K562 (cell line): ENCODE results near the gene C10orf90. TPM values are rescaled to one million over a fixed set of nuclear protein-coding genes. Genes with fewer than 3 reads are reported as not detected.

Experiments
- ATAC-seq: fragments of 200-7000 bp; cut with Tn5 transposase; 3 replicates; pipeline ENCODE4 v1.9.1; 2020; ENCODE audit warnings: moderate library complexity
- BruUV-seq: library from RNA; stranded (reverse); fragments of 400-500 nt; replicated peaks from 2 replicates; lab custom pipeline; 2021; lab: Mats Ljungman, UMichigan
- CTCF ChIA-PET: fragments of 300-600 bp; formaldehyde crosslinking; extraction: SDS; loops from one replicate; lab custom pipeline; 2021; ENCODE audit warnings: low intra/inter-chr PET ratio; lab: Yijun Ruan, JAX
- POLR2A ChIA-PET: fragments of 300-600, 350-650 bp; sonication (Branson Sonifier 250); formaldehyde crosslinking; extraction: SDS; loops from one replicate; lab custom pipeline; 2021; ENCODE audit warnings: antibody characterized with exemption, inconsistent platforms; lab: Yijun Ruan, JAX
- DNase-seq, 4 experiments: peaks; one replicate each; pipeline versions ENCODE4 v3.0.0 to v3.0.0-alpha.2; 2011 to 2018; ENCODE audit warnings: low spot score in 3 of 4, mixed read lengths in 3 of 4; ENCODE audit errors: extremely low read depth in 1 of 4
- FAIRE-seq: peaks from 2 replicates; lab custom pipeline; 2011; peaks lifted over from hg19 to GRCh38; lab: Jason Lieb, UNC
- H2AFZ ChIP-seq: 2 replicates; pipeline ENCODE4 v1.6.0; 2011; ENCODE audit warnings: low read depth, low read length, control low read depth, inconsistent platforms
- H3K27ac ChIP-seq: fragments of 200-600 bp; 3 replicates; pipeline ENCODE4 v1.8.0; 2011; ENCODE audit warnings: low read depth, mild to moderate bottlenecking, control low read depth, inconsistent platforms, low read length, moderate library complexity, mixed read lengths; ENCODE audit errors: extremely low read depth
- H3K27me3 ChIP-seq, 2 experiments: fragments of 300-600 bp in 1 of 2; 2 replicates in 1 of 2; 3 replicates in 1 of 2; pipeline versions ENCODE4 v1.6.0 to v1.8.0; 2011; ENCODE audit warnings: inconsistent platforms in 2 of 2, low read length in 2 of 2, mild to moderate bottlenecking in 1 of 2, mixed read lengths in 1 of 2, moderate library complexity in 1 of 2; ENCODE audit not compliant: control insufficient read depth in 2 of 2, insufficient read depth in 2 of 2
- H3K36me3 ChIP-seq: fragments of 300-600 bp; 3 replicates; pipeline ENCODE4 v1.8.0; 2011; ENCODE audit warnings: mild to moderate bottlenecking, low read length, inconsistent platforms; ENCODE audit not compliant: control insufficient read depth, insufficient read depth
- H3K4me1 ChIP-seq, 2 experiments: fragments of 200-600 bp in 1 of 2; replicated peaks in 1 of 2; 2 replicates in 1 of 2; 3 replicates in 1 of 2; pipeline versions ENCODE4 v1.5.1 to v1.8.0; 2011; ENCODE audit warnings: inconsistent platforms in 2 of 2, low read length in 2 of 2, mild to moderate bottlenecking in 1 of 2, mixed read lengths in 1 of 2, moderate library complexity in 1 of 2; ENCODE audit not compliant: control insufficient read depth in 2 of 2, insufficient read depth in 2 of 2
- H3K4me2 ChIP-seq: 2 replicates; pipeline ENCODE4 v1.6.1; 2011; ENCODE audit warnings: low read length, control low read depth, inconsistent platforms, mixed read lengths; ENCODE audit not compliant: insufficient read depth
- H3K4me3 ChIP-seq: fragments of 200-600 bp; sonication (generic), shearing (Covaris generic); 2 replicates; pipeline ENCODE4 v1.5.1; 2016; ENCODE audit warnings: control low read depth, inconsistent platforms
- H3K79me2 ChIP-seq: fragments of 200-600 bp; 3 replicates; pipeline ENCODE4 v1.8.0; 2011; ENCODE audit warnings: low read length, inconsistent platforms; ENCODE audit not compliant: control insufficient read depth, insufficient read depth
- H3K9ac ChIP-seq, 2 experiments: 2 replicates each; pipeline versions ENCODE4 v1.6.0 to v1.6.1; 2011; ENCODE audit warnings: low read depth in 2 of 2, low read length in 2 of 2, control low read depth in 1 of 2, inconsistent platforms in 1 of 2, mild to moderate bottlenecking in 1 of 2, mixed read lengths in 1 of 2; ENCODE audit not compliant: insufficient read depth in 1 of 2
- H3K9me1 ChIP-seq: one replicate; pipeline ENCODE4 v1.6.0; 2011; ENCODE audit warnings: inconsistent platforms, mild to moderate bottlenecking, low read length, moderate library complexity; ENCODE audit not compliant: control insufficient read depth, insufficient read depth
- H3K9me3 ChIP-seq: replicated peaks from 2 replicates; pipeline ENCODE4 v1.5.1; 2011; ENCODE audit warnings: low read depth, low read length, inconsistent platforms; ENCODE audit not compliant: control insufficient read depth, insufficient read depth
- H4K20me1 ChIP-seq: replicated peaks from 2 replicates; pipeline ENCODE4 v1.6.1; 2011; ENCODE audit warnings: low read length, inconsistent platforms, mixed read lengths; ENCODE audit not compliant: control insufficient read depth, insufficient read depth
- CSDE1 ChIP-seq, 2 experiments: fragments of 450-650 bp; IDR thresholded peaks; 2 replicates each; pipeline ENCODE4 v1.6.1; 2016; ENCODE audit warnings: mild to moderate bottlenecking in 1 of 2
- ILK ChIP-seq: fragments of 450-650 bp; IDR thresholded peaks from 2 replicates; pipeline ENCODE4 v1.6.1; 2016; ENCODE audit warnings: missing genetic modification characterization, low read depth, mild to moderate bottlenecking, missing compliant biosample characterization, moderate library complexity, borderline replicate concordance
- MCM5 ChIP-seq: fragments of 450-650 bp; IDR thresholded peaks from 2 replicates; pipeline ENCODE4 v1.6.1; 2016; ENCODE audit warnings: low read depth
- PREB ChIP-seq: sonication (generic); formaldehyde crosslinking; IDR thresholded peaks from 2 replicates; pipeline ENCODE4 v1.8.1; 2023; ENCODE audit warnings: mild to moderate bottlenecking, missing genetic modification reagents
- SMAD1 ChIP-seq: fragments of 150-350 bp; IDR thresholded peaks from 2 replicates; pipeline ENCODE4 v1.6.1; 2014; ENCODE audit warnings: low read length, low read depth; ENCODE audit not compliant: partially characterized antibody
- THAP7 ChIP-seq: fragments of 250-450 bp; sonication (Bioruptor Pico); IDR thresholded peaks from 2 replicates; pipeline ENCODE4 v1.5.0; 2021
- ZNF143 ChIP-seq: sonication (generic); formaldehyde crosslinking; IDR thresholded peaks from 2 replicates; pipeline ENCODE4 v1.9.0; 2022; ENCODE audit warnings: mild to moderate bottlenecking, missing genetic modification reagents
- WGBS: fragments of 100-300 bp; shearing (Covaris generic); methylation state at CpG from one replicate; pipeline ENCODE4 v1.1.6; 2016; ENCODE audit warnings: low coverage, mixed read lengths; ENCODE audit not compliant: insufficient coverage; ENCODE audit errors: missing lambda C conversion rate; 5-methylcytosine and 5-hydroxymethylcytosine counted together
- in situ Hi-C: fragments of 300-500 bp; cut with MboI; formaldehyde crosslinking; loops from 4 replicates; pipeline ENCODE4 v1.15.0; 2018; ENCODE audit warnings: inconsistent platforms, mixed read lengths
- intact Hi-C: fragments of 100-400 bp; cut with micrococcal nuclease; formaldehyde crosslinking; loops from 2 replicates; pipeline ENCODE4 v1.14.2; 2022
- polyA plus RNA-seq, 8 experiments: library from polyadenylated mRNA; depleted of rRNA in 4 of 8; stranded (reverse) in 5 of 8; unstranded in 3 of 8; fragments of >200 nt; fragmentation: Nextera tagmentation in 2 of 8; fragmentation: Illumina TruSeq in 1 of 8; extraction: Ambion mirVana in 2 of 8; extraction: Trizol in 1 of 8; gene quantifications; 2 replicates each; pipeline versions ENCODE4 v1.2.1 to v1.2.3, GENCODE V29; 2011 to 2014; ENCODE audit warnings: inconsistent platforms in 1 of 8, missing spikeins in 1 of 8
- total RNA-seq, 7 experiments: library from RNA; depleted of rRNA in 6 of 7; stranded (reverse); fragments of >200 nt in 6 of 7; fragmentation: Illumina TruSeq in 2 of 7; extraction: Trizol in 2 of 7; gene quantifications; 2 replicates each; pipeline versions ENCODE4 v1.2.1 to v1.2.3, GENCODE V29; 2011 to 2021; ENCODE audit warnings: low replicate concordance in 1 of 7

Gene C10orf90
- total and polyA plus RNA-seq, 9 of the 15 experiments (the other 6 are each of a cell fraction or from before 2014, with no cell fraction given) = not detected

GRCh38 chr10:126586878-126587277 lies 83.6 kb downstream of the C10orf90 start:
- no peak for ATAC-seq
- Histone ChIP-seq H3K36me3 (no peaks in the 10 kb centered on the region), H3K9ac (no peak overlapping the region)
- BruUV-seq = no TSS peak
- TF ChIP-seq MCM5 = no peak
- TF ChIP-seq CSDE1 (IDR thresholded peaks at IDR 0.05) = no peak
- TF ChIP-seq ZNF143 (CRISPR knock-in tag) = no peak
- no peak for TF ChIP-seq PREB (CRISPR knock-in tag)
- TF ChIP-seq THAP7 = no peak
- TF ChIP-seq ILK (tag) = no peak
- TF ChIP-seq SMAD1 = no peak
- TF ChIP-seq, all 486 proteins: peak for 0
- Histone ChIP-seq H3K4me1 (no peaks in the 10 kb centered on the region), H2AFZ (no peak overlapping the region), H3K4me3 (no peak overlapping the region), H3K4me2 (no peak overlapping the region), H3K9me1 (no peaks in the 10 kb centered on the region), H3K27me3 (no peaks in the 10 kb centered on the region), H3K27ac (no peak overlapping the region), H3K9me3 (no peaks in the 10 kb centered on the region), H4K20me1 (no peaks in the 10 kb centered on the region), H3K79me2 (no peaks in the 10 kb centered on the region)
- FAIRE-seq (no peak), DNase-seq (no peak)
- intact Hi-C loops (no loop called here), in situ Hi-C loops (no loop called here)
- CTCF ChIA-PET = no interaction called here
- WGBS = 5% methylated on average over 3 of the region's 5 CpGs
- POLR2A ChIA-PET = no interaction called here
